CD4-positive, alpha-beta T cell treated with Interleukin-2 at 100 ng/mL for 4 hours (primary cell): ENCODE measurements around the gene MALAT1.
A peak's percentile ranks its signal among the peaks of the same experiment; 100 is the strongest.
"Not testable (repeated sequence)": the region's sequence is repeated elsewhere in the genome, so short reads cannot be mapped to it uniquely, and the experiment has no call there.

ENCODE experiments used
- DNase-seq: peaks from one replicate; pipeline ENCODE4 v3.0.0-alpha.2; 2020; ENCODE audit warnings: low spot score

Gene MALAT1

GRCh38 chr11:65498977-65499712 lies at the start of gene MALAT1:
MALAT1 (plus strand) TSS chr11:65499045.
- peak; percentile 97 for DNase-seq

- DNase-seq, result not testable (repeated sequence)
Observed at GRCh38 chr11:65451301-65451700, 47.5 kb upstream of the MALAT1 start.

- not testable (repeated sequence) for DNase-seq
Observed at GRCh38 chr11:65452259-65452658, 46.6 kb upstream of the MALAT1 start.

GRCh38 chr11:65452806-65453490 lies 45.9 kb upstream of the MALAT1 start:
- no peak for DNase-seq

- no peak for DNase-seq
Observed at GRCh38 chr11:65454311-65454695, 44.5 kb upstream of the MALAT1 start.

GRCh38 chr11:65454696-65455456 lies 44.0 kb upstream of the MALAT1 start:
- DNase-seq, result peak; percentile 80

- DNase-seq, result no peak
Observed at GRCh38 chr11:65456418-65456817, 42.4 kb upstream of the MALAT1 start.

- DNase-seq, result no peak
Observed at GRCh38 chr11:65459552-65459951, 39.3 kb upstream of the MALAT1 start.

- DNase-seq, result not testable (repeated sequence)
Observed at GRCh38 chr11:65465471-65465870, 33.4 kb upstream of the MALAT1 start.

GRCh38 chr11:65467306-65467705 lies 31.5 kb upstream of the MALAT1 start:
- not testable (repeated sequence) for DNase-seq

GRCh38 chr11:65468874-65469333 lies 29.9 kb upstream of the MALAT1 start:
- peak; percentile 68 for DNase-seq

- no peak for DNase-seq
Observed at GRCh38 chr11:65470433-65471049, 28.3 kb upstream of the MALAT1 start.

GRCh38 chr11:65471447-65471891 lies 27.4 kb upstream of the MALAT1 start:
- no peak for DNase-seq

- DNase-seq, result not testable (repeated sequence)
Observed at GRCh38 chr11:65472588-65473277, 26.1 kb upstream of the MALAT1 start.

- no peak for DNase-seq
Observed at GRCh38 chr11:65473278-65473860, 25.5 kb upstream of the MALAT1 start.

GRCh38 chr11:65474864-65475263 lies 24.0 kb upstream of the MALAT1 start:
- no peak for DNase-seq

- no peak for DNase-seq
Observed at GRCh38 chr11:65476632-65477148, 22.2 kb upstream of the MALAT1 start.

GRCh38 chr11:65477149-65477965 lies 21.5 kb upstream of the MALAT1 start:
- peak; percentile 91 for DNase-seq

GRCh38 chr11:65478388-65479183 lies 20.3 kb upstream of the MALAT1 start:
- no peak for DNase-seq
